ENCODE results near the gene DIAPH3.

- TF ChIP-seq EZH2 (IDR thresholded peaks at IDR 0.05; ENCODE audit: low read depth, low read length, severe bottlenecking), result no peak
- no peak for TF ChIP-seq POLR2A (IDR thresholded peaks at IDR 0.05; ENCODE audit: control extremely low read depth in 1 of 2, low read depth in 2 of 2, low read length in 2 of 2)
- TF ChIP-seq POLR2AphosphoS5 (IDR thresholded peaks at IDR 0.05; ENCODE audit: low read depth, low read length), result no peak
- no peak for TF ChIP-seq CTCF (IDR thresholded peaks at IDR 0.05; ENCODE audit: control extremely low read depth in 1 of 3, insufficient read depth in 1 of 3, low read depth in 1 of 3, low read length in 3 of 3)
- no peak for TF ChIP-seq RAD21 (IDR thresholded peaks at IDR 0.05 in 1 of 2, conservative IDR thresholded peaks at IDR 0.05 in 1 of 2; ENCODE audit: low read depth in 2 of 2, low read length in 2 of 2)
- no peak for TF ChIP-seq SRF (IDR thresholded peaks at IDR 0.05; ENCODE audit: low read depth, low read length)
- no peak for TF ChIP-seq NANOG (IDR thresholded peaks at IDR 0.05; ENCODE audit: insufficient read depth, low read depth, low read length, poor library complexity, severe bottlenecking)
- TF ChIP-seq CBX5 (IDR thresholded peaks at IDR 0.05; ENCODE audit: low read depth, low read length), result no peak
- no peak for TF ChIP-seq YY1 (IDR thresholded peaks at IDR 0.05; ENCODE audit: low read depth, low read length)
- TF ChIP-seq E2F6 (IDR thresholded peaks at IDR 0.05), result no peak
- no peak for TF ChIP-seq TAF1 (IDR thresholded peaks at IDR 0.05; ENCODE audit: low read depth, low read length)
- no peak for TF ChIP-seq HDAC6 (IDR thresholded peaks at IDR 0.05; ENCODE audit: low read depth, low read length)
- no peak for TF ChIP-seq SP1 (IDR thresholded peaks at IDR 0.05; ENCODE audit: low read depth, low read length)
Observed at GRCh38 chr13:59962343-59962742, 201.4 kb downstream of the DIAPH3 start.

Data from H1 (cell line).